PC-9 (cell line): ENCODE results near the gene AKTIP. TPM values are rescaled to one million over a fixed set of nuclear protein-coding genes. Genes with fewer than 3 reads are reported as not detected.

Source experiments
- BruUV-seq: library from RNA; stranded (reverse); fragments of 400-500 nt; replicated peaks from 2 replicates; lab custom pipeline; 2021; lab: Mats Ljungman, UMichigan
- CTCF ChIA-PET: fragments of 300-600 bp; sonication (Branson Sonifier 250); formaldehyde crosslinking; loops from one replicate; lab custom pipeline; 2022; ENCODE audit warnings: antibody characterized with exemption; lab: Charles Lee
- POLR2A ChIA-PET: fragments of 300-600 bp; sonication (Branson Sonifier 250); formaldehyde crosslinking; loops from one replicate; lab custom pipeline; 2022; ENCODE audit warnings: antibody characterized with exemption; ENCODE audit not compliant: unreplicated experiment; lab: Charles Lee
- DNase-seq, 2 experiments: peaks; one replicate each; pipeline versions ENCODE4 v3.0.0 to v3.0.0-alpha.2; 2015 to 2022; ENCODE audit warnings: mixed read lengths in 1 of 2
- H2AFZ ChIP-seq: fragments of 200-600 bp; sonication (generic); 2 replicates; pipeline ENCODE4 v1.8.1; 2017; ENCODE audit warnings: antibody characterized with exemption
- H3F3A ChIP-seq: fragments of 200-600 bp; sonication (generic); 2 replicates; pipeline ENCODE4 v1.8.1; 2017; ENCODE audit warnings: antibody characterized with exemption, mild to moderate bottlenecking, low read depth; ENCODE audit not compliant: insufficient read depth
- H3K27ac ChIP-seq: fragments of 200-600 bp; sonication (generic); 2 replicates; pipeline ENCODE4 v1.6.1; 2016; ENCODE audit warnings: mixed run types
- H3K27me3 ChIP-seq: fragments of 200-600 bp; sonication (generic); 2 replicates; pipeline ENCODE4 v1.6.1; 2016; ENCODE audit warnings: low read depth, mixed run types; ENCODE audit not compliant: insufficient read depth
- H3K36me3 ChIP-seq: fragments of 200-600 bp; sonication (generic); 2 replicates; pipeline ENCODE4 v1.6.1; 2016; ENCODE audit warnings: low read depth, mixed run types
- H3K4me1 ChIP-seq: fragments of 200-600 bp; sonication (generic); replicated peaks from 2 replicates; pipeline ENCODE4 v1.6.1; 2016; ENCODE audit warnings: mixed run types; ENCODE audit not compliant: insufficient read depth
- H3K4me2 ChIP-seq: fragments of 200-600 bp; sonication (generic); 2 replicates; pipeline ENCODE4 v1.6.1; 2017; ENCODE audit warnings: mixed run types
- H3K4me3 ChIP-seq: fragments of 200-600 bp; sonication (generic); 2 replicates; pipeline ENCODE4 v1.6.1; 2016; ENCODE audit warnings: mixed run types
- H3K79me2 ChIP-seq: fragments of 200-600 bp; sonication (generic); 2 replicates; pipeline ENCODE4 v1.6.1; 2017; ENCODE audit warnings: low read depth, mixed run types
- H3K9me2 ChIP-seq: fragments of 200-600 bp; sonication (generic); 2 replicates; pipeline ENCODE4 v1.8.1; 2017; ENCODE audit warnings: mild to moderate bottlenecking; ENCODE audit not compliant: insufficient read depth
- H3K9me3 ChIP-seq: fragments of 200-600 bp; sonication (generic); 2 replicates; pipeline ENCODE4 v1.8.1; 2016; ENCODE audit warnings: low read depth; ENCODE audit not compliant: insufficient read depth
- H4K20me1 ChIP-seq: fragments of 200-600 bp; sonication (generic); 2 replicates; pipeline ENCODE4 v1.8.1; 2017; ENCODE audit not compliant: insufficient read depth
- EZH2 ChIP-seq: fragments of 200-600 bp; sonication (generic); IDR thresholded peaks from 2 replicates; pipeline ENCODE4 v1.8.0; 2017; ENCODE audit warnings: antibody characterized with exemption, low read depth
- intact Hi-C: fragments of 100-400 bp; cut with micrococcal nuclease; formaldehyde crosslinking; loops from one replicate; pipeline ENCODE4 v1.10.0; 2022; ENCODE audit not compliant: unreplicated experiment
- total RNA-seq: library from RNA; stranded (reverse); gene quantifications from 2 replicates; pipeline ENCODE4 v1.2.3, GENCODE V29; 2021
- TF ChIP-seq, protein P1 (sequence below): fragments of 200-600 bp; sonication (generic); conservative IDR thresholded peaks from 2 replicates; pipeline ENCODE4 v1.6.1; 2017; ENCODE audit warnings: mixed run types, antibody characterized with exemption, mild to moderate bottlenecking, moderate library complexity

The AKTIP gene
- total RNA-seq, 1 experiment from 2014 or later, result 33.0 TPM

GRCh38 chr16:53446090-53446489 lies 56.9 kb downstream of the AKTIP start:
- H3K27me3 ChIP-seq, result no peaks in the 10 kb centered on the region
- BruUV-seq, result no TSS peak
- CTCF ChIA-PET, result no interaction called here

DNA sequence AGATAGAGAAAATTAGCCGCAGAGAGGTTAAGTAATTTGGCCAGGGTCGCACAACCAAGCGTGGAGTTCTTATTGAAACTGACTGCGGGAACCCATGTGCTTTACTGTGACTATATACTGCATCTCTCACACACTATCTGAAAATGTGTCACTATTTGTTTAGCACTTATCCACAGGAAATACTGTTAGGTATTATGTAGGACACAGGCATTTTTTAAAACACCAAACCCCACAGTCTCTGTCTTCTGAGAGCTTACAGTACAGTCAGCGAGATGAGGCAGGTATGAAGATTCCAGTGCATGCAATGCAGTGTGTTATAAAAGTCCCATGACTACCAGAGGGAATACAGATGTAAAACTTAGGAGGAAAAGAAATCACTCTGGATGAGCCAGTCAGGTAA lies 57.5 kb downstream of the AKTIP start:
- ChIA-PET CTCF (no interaction called here), POLR2A (no interaction called here)
- Histone ChIP-seq H3F3A (no peaks in the 10 kb centered on the region), H3K9me3 (no peaks in the 10 kb centered on the region), H2AFZ (no peak overlapping the region), H3K27me3 (no peaks in the 10 kb centered on the region), H3K4me1 (no peaks in the 10 kb centered on the region), H3K9me2 (no peaks in the 10 kb centered on the region), H4K20me1 (no peaks in the 10 kb centered on the region), H3K79me2 (no peaks in the 10 kb centered on the region), H3K27ac (no peak overlapping the region), H3K36me3 (no peaks in the 10 kb centered on the region; the same call in none of the 2 replicates), H3K4me2 (no peak overlapping the region), H3K4me3 (no peak overlapping the region)
- intact Hi-C loops, result no loop called here
- DNase-seq, result no peak
- no TSS peak for BruUV-seq
- TF ChIP-seq EZH2, result no peak
- TF ChIP-seq, protein P1, sequence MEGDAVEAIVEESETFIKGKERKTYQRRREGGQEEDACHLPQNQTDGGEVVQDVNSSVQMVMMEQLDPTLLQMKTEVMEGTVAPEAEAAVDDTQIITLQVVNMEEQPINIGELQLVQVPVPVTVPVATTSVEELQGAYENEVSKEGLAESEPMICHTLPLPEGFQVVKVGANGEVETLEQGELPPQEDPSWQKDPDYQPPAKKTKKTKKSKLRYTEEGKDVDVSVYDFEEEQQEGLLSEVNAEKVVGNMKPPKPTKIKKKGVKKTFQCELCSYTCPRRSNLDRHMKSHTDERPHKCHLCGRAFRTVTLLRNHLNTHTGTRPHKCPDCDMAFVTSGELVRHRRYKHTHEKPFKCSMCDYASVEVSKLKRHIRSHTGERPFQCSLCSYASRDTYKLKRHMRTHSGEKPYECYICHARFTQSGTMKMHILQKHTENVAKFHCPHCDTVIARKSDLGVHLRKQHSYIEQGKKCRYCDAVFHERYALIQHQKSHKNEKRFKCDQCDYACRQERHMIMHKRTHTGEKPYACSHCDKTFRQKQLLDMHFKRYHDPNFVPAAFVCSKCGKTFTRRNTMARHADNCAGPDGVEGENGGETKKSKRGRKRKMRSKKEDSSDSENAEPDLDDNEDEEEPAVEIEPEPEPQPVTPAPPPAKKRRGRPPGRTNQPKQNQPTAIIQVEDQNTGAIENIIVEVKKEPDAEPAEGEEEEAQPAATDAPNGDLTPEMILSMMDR, result no peak

More at GRCh38 chr16:53446090-53446489, 56.9 kb downstream of the AKTIP start:
- H3K4me3 ChIP-seq, result no peak overlapping the region
- no peaks in the 10 kb centered on the region for H3K9me2 ChIP-seq
- H2AFZ ChIP-seq, result no peak overlapping the region
- no peak for TF ChIP-seq EZH2
- TF ChIP-seq, protein P1, result no peak
- H4K20me1 ChIP-seq, result no peaks in the 10 kb centered on the region
- no peaks in the 10 kb centered on the region for H3K9me3 ChIP-seq
- no peaks in the 10 kb centered on the region for H3K4me1 ChIP-seq
- no peaks in the 10 kb centered on the region for H3K79me2 ChIP-seq
- no peaks in the 10 kb centered on the region; the same call in none of the 2 replicates for H3K36me3 ChIP-seq
- H3K4me2 ChIP-seq, result no peak overlapping the region
- no peak overlapping the region for H3K27ac ChIP-seq
- DNase-seq, result no peak
- POLR2A ChIA-PET, result no interaction called here
- no peaks in the 10 kb centered on the region for H3F3A ChIP-seq
- intact Hi-C loops, result no loop called here

Other genes starting within 250 kb of the AKTIP start
- 57.5 and 72.0 TPM in 2 replicates for gene RBL2, start 68.7 kb downstream of the AKTIP start, total RNA-seq
- 8.1 and 14.0 TPM in 2 replicates for gene RPGRIP1L, start 200.7 kb upstream of the AKTIP start, total RNA-seq
- 49.2 and 58.1 TPM in 2 replicates for gene FTO, start 200.9 kb upstream of the AKTIP start, total RNA-seq